Hematopoietic multipotent progenitor cell (in vitro differentiated cells): Measurements from ENCODE around the gene SELE. TPM values are rescaled to one million over a fixed set of nuclear protein-coding genes. Genes with fewer than 3 reads are reported as not detected.
"Not testable (repeated sequence)": the region's sequence is repeated elsewhere in the genome, so short reads cannot be mapped to it uniquely, and the experiment has no call there.

Experiments used
- DNase-seq, 3 donors: peaks; one replicate each; pipeline ENCODE4 v3.0.0-alpha.2; 2011 to 2015; ENCODE audit warnings: low read depth in 2 of 3, low spot score in 2 of 3
- total RNA-seq: library from RNA; depleted of rRNA; stranded (reverse); fragments of >200 nt; gene quantifications from one replicate; pipeline ENCODE4 v1.2.3, GENCODE V29; 2012

SELE gene
- total RNA-seq, 1 donor = under 0.01 TPM

GRCh38 chr1:169689395-169689794 lies 44.5 kb downstream of the SELE start:
- DNase-seq = no peak

- not testable (repeated sequence) for DNase-seq
Observed at GRCh38 chr1:169688377-169688776, 45.5 kb downstream of the SELE start.

- DNase-seq = no peak
Observed at GRCh38 chr1:169683661-169684060, 50.2 kb downstream of the SELE start.

- not testable (repeated sequence) for DNase-seq
Observed at GRCh38 chr1:169683168-169683567, 50.7 kb downstream of the SELE start.

- no peak for DNase-seq
Observed at GRCh38 chr1:169682071-169682470, 51.8 kb downstream of the SELE start.

GRCh38 chr1:169681140-169681539 lies 52.7 kb downstream of the SELE start:
- DNase-seq = no peak

- DNase-seq = no peak
Observed at GRCh38 chr1:169680377-169681019, 53.4 kb downstream of the SELE start.

GRCh38 chr1:169679692-169680091 lies 54.2 kb downstream of the SELE start:
- DNase-seq = no peak

GRCh38 chr1:169676001-169676400 lies 57.9 kb downstream of the SELE start:
- DNase-seq = no peak

Other genes starting within 250 kb of the SELE start
- 10.0 TPM for gene SLC19A2, start 248.1 kb downstream of the SELE start, total RNA-seq
- 0.27 TPM for gene F5, start 147.6 kb downstream of the SELE start, total RNA-seq
- 7.0 TPM for gene SELP, start 104.0 kb downstream of the SELE start, total RNA-seq
- 339 TPM for gene SELL, start 22.5 kb downstream of the SELE start, total RNA-seq
- gene METTL18, start 60.8 kb upstream of the SELE start, total RNA-seq = 1.9 TPM
- 10.5 TPM for gene SCYL3, start 159.8 kb upstream of the SELE start, total RNA-seq